ENCODE results near the gene LRRC43. TPM values are rescaled to one million over a fixed set of nuclear protein-coding genes. Genes with fewer than 3 reads are reported as not detected.

Gene LRRC43
- total and polyA plus RNA-seq, 10 donors = 0.13 to 5.2 (median 0.82) TPM

- DNase-seq = no peak
- TF ChIP-seq CTCF (IDR thresholded peaks at IDR 0.05 in 8 of 11, conservative IDR thresholded peaks at IDR 0.05 in 3 of 11) (no peak), POLR2A (IDR thresholded peaks at IDR 0.05) (no peak), POLR2AphosphoS5 (IDR thresholded peaks at IDR 0.05) (no peak)
- no peak overlapping the region for H3K4me3 ChIP-seq
- WGBS, 5 donors = 86 to 93% (median 91%) methylated on average over 7 of the region's 7 CpGs
- H3K27ac ChIP-seq = no peak overlapping the region
- no peaks in the 10 kb centered on the region for H3K27me3 ChIP-seq (replicated peaks in 1 of 7)
- H3K4me1 ChIP-seq = peaks cover 0 to 12% (median 0%) of the 10 kb centered on the region in 6 donors
- no peaks in the 10 kb centered on the region for H3K36me3 ChIP-seq
- intact Hi-C loops (cut with DNase I; ENCODE audit: low total_unique reads) = no loop called here
- H3K9me3 ChIP-seq = no peaks in the 10 kb centered on the region
These were observed 24.1 kb upstream of the LRRC43 start for GRCh38 chr12:122158700-122159285.

GRCh38 chr12:122159882-122160281, 23.0 kb upstream of the LRRC43 start:
- Histone ChIP-seq H3K4me3 (no peak overlapping the region), H3K27ac (no peak overlapping the region), H3K36me3 (no peaks in the 10 kb centered on the region), H3K4me1 (peaks cover 0 to 12% (median 0%) of the 10 kb centered on the region in 6 donors), H3K9me3 (no peaks in the 10 kb centered on the region), H3K27me3 (replicated peaks in 1 of 7) (no peaks in the 10 kb centered on the region)
- no peak for TF ChIP-seq POLR2A (IDR thresholded peaks at IDR 0.05)
- no peak for TF ChIP-seq CTCF (IDR thresholded peaks at IDR 0.05 in 8 of 11, conservative IDR thresholded peaks at IDR 0.05 in 3 of 11)
- no peak for TF ChIP-seq POLR2AphosphoS5 (IDR thresholded peaks at IDR 0.05)
- WGBS, 5 donors = 68 to 80% (median 79%) methylated on average over 4 of the region's 4 CpGs
- intact Hi-C loops (cut with DNase I; ENCODE audit: low total_unique reads) = no loop called here
- DNase-seq = no peak

- WGBS, 5 donors = 84 to 89% (median 86%) methylated on average over 11 of the region's 11 CpGs
- H3K27ac ChIP-seq = no peak overlapping the region
- no peak overlapping the region for H3K4me3 ChIP-seq
- peaks cover 0 to 12% (median 0%) of the 10 kb centered on the region in 6 donors for H3K4me1 ChIP-seq
- H3K9me3 ChIP-seq = no peaks in the 10 kb centered on the region
- H3K36me3 ChIP-seq = no peaks in the 10 kb centered on the region
- peaks cover 0 to 3% (median 0%) of the 10 kb centered on the region in 7 donors for H3K27me3 ChIP-seq (replicated peaks in 1 of 7)
- TF ChIP-seq POLR2AphosphoS5 (IDR thresholded peaks at IDR 0.05) (no peak), CTCF (IDR thresholded peaks at IDR 0.05 in 8 of 11, conservative IDR thresholded peaks at IDR 0.05 in 3 of 11) (no peak), POLR2A (IDR thresholded peaks at IDR 0.05) (no peak)
- DNase-seq = no peak
- intact Hi-C loops (cut with DNase I; ENCODE audit: low total_unique reads) = no loop called here
These were observed 22.2 kb upstream of the LRRC43 start for GRCh38 chr12:122160761-122161160.

GRCh38 chr12:122161682-122162081, 21.2 kb upstream of the LRRC43 start:
- 43 to 59% (median 55%) methylated on average over 8 of the region's 8 CpGs for WGBS, 5 donors
- intact Hi-C loops (cut with DNase I; ENCODE audit: low total_unique reads) = no loop called here
- TF ChIP-seq POLR2A (IDR thresholded peaks at IDR 0.05) (no peak), CTCF (IDR thresholded peaks at IDR 0.05 in 8 of 11, conservative IDR thresholded peaks at IDR 0.05 in 3 of 11) (no peak), POLR2AphosphoS5 (IDR thresholded peaks at IDR 0.05) (no peak)
- Histone ChIP-seq H3K27ac (peak overlapping the region in 4 of 8 donors; percentile 29 to 71 (median 68)), H3K27me3 (replicated peaks in 1 of 7) (peaks cover 0 to 4% (median 0%) of the 10 kb centered on the region in 7 donors), H3K36me3 (no peaks in the 10 kb centered on the region), H3K9me3 (no peaks in the 10 kb centered on the region), H3K4me3 (no peak overlapping the region), H3K4me1 (peaks cover 0 to 12% (median 0%) of the 10 kb centered on the region in 6 donors)
- no peak for DNase-seq
